ENCODE results near the gene TRUB1.

The TRUB1 gene

GRCh38 chr10:114915294-114915693 is 22.7 kb upstream of the TRUB1 start:
- no peak for TF ChIP-seq CTCF (IDR thresholded peaks at IDR 0.05; ENCODE audit: low read depth, low read length)
- DNase-seq (ENCODE audit: extremely low read depth, low read depth), result no peak

- TF ChIP-seq CTCF (IDR thresholded peaks at IDR 0.05; ENCODE audit: low read depth, low read length), result no peak
- DNase-seq (ENCODE audit: extremely low read depth, low read depth), result no peak
These were observed 21.3 kb upstream of the TRUB1 start for GRCh38 chr10:114916653-114917052.

DNA sequence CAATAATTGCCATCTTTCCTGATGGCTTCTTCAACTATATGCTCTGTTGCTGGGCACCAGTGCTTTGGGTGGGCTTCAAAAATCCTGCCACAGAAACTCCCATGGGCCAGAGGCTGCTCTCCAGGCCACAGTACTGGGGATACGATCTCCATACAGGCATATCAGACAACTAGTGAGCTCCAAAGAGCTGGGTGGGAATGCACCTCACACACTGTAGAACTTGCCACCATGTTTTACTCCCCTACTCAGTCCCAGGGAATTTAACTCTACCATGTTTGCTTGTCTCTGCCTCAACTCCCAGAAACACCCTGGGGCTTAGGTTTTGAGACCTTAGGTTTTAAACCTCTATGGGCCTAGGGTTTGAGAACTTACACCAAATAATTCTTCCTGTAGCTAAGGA is 20.5 kb upstream of the TRUB1 start:
- DNase-seq (ENCODE audit: extremely low read depth, low read depth), result no peak
- TF ChIP-seq CTCF (IDR thresholded peaks at IDR 0.05; ENCODE audit: low read depth, low read length), result no peak

GRCh38 chr10:114917927-114918672 is 19.9 kb upstream of the TRUB1 start:
- TF ChIP-seq CTCF (IDR thresholded peaks at IDR 0.05; ENCODE audit: low read depth, low read length), result no peak
- DNase-seq (ENCODE audit: extremely low read depth, low read depth), result no peak

- DNase-seq (ENCODE audit: extremely low read depth, low read depth), result no peak
- TF ChIP-seq CTCF (IDR thresholded peaks at IDR 0.05; ENCODE audit: low read depth, low read length), result no peak
These were observed 17.5 kb upstream of the TRUB1 start for GRCh38 chr10:114920459-114920858.

- TF ChIP-seq CTCF (IDR thresholded peaks at IDR 0.05; ENCODE audit: low read depth, low read length), result no peak
These were observed 16.0 kb upstream of the TRUB1 start for GRCh38 chr10:114922003-114922402.

DNA sequence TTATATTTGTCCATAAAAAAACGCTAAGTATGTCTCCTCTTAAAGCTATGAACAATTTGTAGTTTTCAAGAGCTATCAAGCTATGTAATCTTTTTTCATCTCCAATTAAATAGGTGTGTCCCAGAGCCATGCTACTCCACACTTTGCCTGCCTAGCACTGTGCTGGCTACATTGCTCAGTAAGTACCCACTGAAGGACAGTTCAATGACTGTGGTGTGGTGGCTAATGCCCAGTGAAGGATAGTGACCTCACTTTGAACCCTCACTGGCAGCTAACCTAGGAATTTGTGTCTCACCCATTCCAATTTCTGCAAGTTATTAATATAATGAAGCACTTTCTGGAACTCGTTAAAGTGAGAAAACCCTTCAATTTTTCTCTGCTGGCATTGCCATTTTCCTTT is 14.4 kb upstream of the TRUB1 start:
- no peak for DNase-seq (ENCODE audit: extremely low read depth, low read depth)
- TF ChIP-seq CTCF (IDR thresholded peaks at IDR 0.05; ENCODE audit: low read depth, low read length), result no peak

More at GRCh38 chr10:114922003-114922402, 16.0 kb upstream of the TRUB1 start:
- DNase-seq (ENCODE audit: extremely low read depth, low read depth), result no peak
